ENCODE data around the gene HAND2. TPM values are rescaled to one million over a fixed set of nuclear protein-coding genes. Genes with fewer than 3 reads are reported as not detected.

HAND2 gene
- 7.9 and 12.9 TPM in 2 replicates for total RNA-seq (2012; rRNA removed)

DNA sequence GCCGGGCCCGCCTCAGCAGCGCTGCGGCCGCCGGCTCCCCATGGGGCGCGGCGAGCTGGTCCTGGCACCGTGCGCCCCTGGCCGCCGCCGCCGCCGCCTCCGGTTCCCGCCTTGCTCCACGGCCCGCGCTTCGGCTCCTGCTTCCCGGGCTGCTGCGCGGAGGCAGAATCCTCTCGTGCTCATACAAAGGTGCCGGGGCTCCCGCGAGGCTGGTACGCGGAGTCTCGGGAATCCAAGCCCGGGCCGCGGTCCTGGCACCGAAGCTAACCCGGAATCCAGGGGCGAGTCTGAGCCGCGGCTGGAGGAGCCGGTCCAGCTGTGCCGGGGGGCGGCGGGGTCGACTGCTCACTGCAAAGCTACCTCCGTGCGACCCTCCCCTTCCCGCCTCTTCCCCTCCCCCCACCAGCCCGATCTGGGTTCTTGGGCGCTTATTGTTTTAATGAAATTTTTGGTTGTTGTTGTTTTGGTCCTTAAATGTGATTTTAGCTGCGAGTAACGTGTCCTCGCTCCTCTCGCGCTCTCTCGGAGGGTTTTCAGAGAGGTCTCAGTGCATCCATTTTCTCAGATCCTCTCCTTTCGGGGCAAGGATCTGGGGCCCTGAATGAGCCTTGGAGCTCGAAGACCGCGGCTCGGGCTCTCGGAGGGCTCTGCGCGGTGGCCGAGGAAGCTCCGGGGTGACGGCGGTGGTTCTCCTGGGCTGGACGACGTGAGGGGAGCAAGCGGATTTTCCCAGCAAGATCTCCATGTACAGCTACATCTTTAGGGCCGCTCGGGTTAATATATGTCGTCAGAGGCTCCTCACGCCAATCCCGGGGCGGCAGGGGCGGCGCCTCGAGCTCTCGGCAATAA lies at the start of gene HAND2:
TSS of gene HAND2 (minus strand) at position 753 of the 849 bp plus-strand sequence. CDS start 940 bp downstream, outside the sequence.
- Histone ChIP-seq H3K4me2 (ENCODE audit: low read length) (peak within 1 kb of the TSS; percentile 94), H3K36me3 (ENCODE audit: insufficient read depth, low read length) (no peaks in the 10 kb centered on the region), H3K9me3 (replicated peaks; ENCODE audit: low read length) (no peaks in the 10 kb centered on the region), H3K4me1 (ENCODE audit: control insufficient read depth, insufficient read depth, low read length) (peaks cover 6% of the 10 kb centered on the region), H3K27me3 (ENCODE audit: control insufficient read depth, insufficient read depth, low read length) (peaks cover 68% of the 10 kb centered on the region), H3K9ac (ENCODE audit: low read depth, low read length) (peak within 1 kb of the TSS; percentile 67), H3K4me3 (ENCODE audit: low read length) (peak within 1 kb of the TSS; percentile 75)

GRCh38 chr4:173578956-173579355 lies 48.9 kb upstream of the HAND2 start:
- no peak overlapping the region for H3K4me2 ChIP-seq (ENCODE audit: low read length)
- H3K9me3 ChIP-seq (replicated peaks; ENCODE audit: low read length), result no peaks in the 10 kb centered on the region
- H3K36me3 ChIP-seq (ENCODE audit: insufficient read depth, low read length), result no peaks in the 10 kb centered on the region
- H3K4me1 ChIP-seq (ENCODE audit: control insufficient read depth, insufficient read depth, low read length), result no peaks in the 10 kb centered on the region
- no peak overlapping the region for H3K4me3 ChIP-seq (ENCODE audit: low read length)
- no peak overlapping the region for H3K9ac ChIP-seq (ENCODE audit: low read depth, low read length)
- H3K27me3 ChIP-seq (ENCODE audit: control insufficient read depth, insufficient read depth, low read length), result peaks cover 16% of the 10 kb centered on the region

- H3K4me2 ChIP-seq (ENCODE audit: low read length), result no peak overlapping the region
- no peaks in the 10 kb centered on the region for H3K36me3 ChIP-seq (ENCODE audit: insufficient read depth, low read length)
- peaks cover 16% of the 10 kb centered on the region for H3K27me3 ChIP-seq (ENCODE audit: control insufficient read depth, insufficient read depth, low read length)
- H3K4me1 ChIP-seq (ENCODE audit: control insufficient read depth, insufficient read depth, low read length), result no peaks in the 10 kb centered on the region
- H3K4me3 ChIP-seq (ENCODE audit: low read length), result no peak overlapping the region
- H3K9ac ChIP-seq (ENCODE audit: low read depth, low read length), result no peak overlapping the region
- no peaks in the 10 kb centered on the region for H3K9me3 ChIP-seq (replicated peaks; ENCODE audit: low read length)
These were observed 47.9 kb upstream of the HAND2 start for GRCh38 chr4:173577963-173578362.

DNA sequence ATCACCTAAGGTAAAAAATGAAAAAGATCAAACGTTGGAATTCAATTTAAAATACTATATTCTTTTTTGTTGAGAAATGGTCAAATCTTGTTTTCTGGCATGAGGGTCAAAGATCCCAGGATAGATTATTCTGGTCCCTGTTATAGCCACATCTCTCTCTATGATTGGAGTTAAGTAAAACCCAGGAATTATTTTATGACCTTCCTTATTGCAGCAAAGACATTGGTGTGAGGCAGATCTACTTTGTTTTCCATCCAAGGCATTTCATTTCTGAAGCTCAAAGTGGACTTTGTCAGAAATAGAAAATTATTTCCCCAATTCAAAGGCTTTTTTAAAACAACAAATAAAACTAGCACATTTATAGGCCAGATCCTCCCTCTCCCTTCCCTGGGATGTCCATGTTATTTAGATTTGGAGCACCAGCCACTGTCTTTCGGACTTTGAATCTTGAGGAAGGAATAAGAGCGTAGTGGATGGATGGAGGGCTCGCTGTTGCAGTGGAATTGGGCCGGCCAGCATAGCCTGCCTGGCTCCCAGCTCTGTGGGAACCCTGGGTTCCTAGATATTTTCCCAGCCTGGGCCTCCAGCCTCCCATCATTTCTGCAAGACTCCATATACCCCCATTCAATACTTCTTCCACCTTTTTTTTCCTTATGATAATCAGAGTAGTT lies 45.6 kb upstream of the HAND2 start:
- Histone ChIP-seq H3K4me3 (ENCODE audit: low read length) (no peak overlapping the region), H3K9ac (ENCODE audit: low read depth, low read length) (no peak overlapping the region), H3K27me3 (ENCODE audit: control insufficient read depth, insufficient read depth, low read length) (peaks cover 20% of the 10 kb centered on the region), H3K36me3 (ENCODE audit: insufficient read depth, low read length) (no peaks in the 10 kb centered on the region), H3K9me3 (replicated peaks; ENCODE audit: low read length) (no peaks in the 10 kb centered on the region), H3K4me2 (ENCODE audit: low read length) (no peak overlapping the region), H3K4me1 (ENCODE audit: control insufficient read depth, insufficient read depth, low read length) (no peaks in the 10 kb centered on the region)

GRCh38 chr4:173573725-173574124 lies 43.7 kb upstream of the HAND2 start:
- no peak overlapping the region for H3K4me3 ChIP-seq (ENCODE audit: low read length)
- no peaks in the 10 kb centered on the region for H3K36me3 ChIP-seq (ENCODE audit: insufficient read depth, low read length)
- H3K4me1 ChIP-seq (ENCODE audit: control insufficient read depth, insufficient read depth, low read length), result no peaks in the 10 kb centered on the region
- H3K9me3 ChIP-seq (replicated peaks; ENCODE audit: low read length), result no peaks in the 10 kb centered on the region
- no peak overlapping the region for H3K4me2 ChIP-seq (ENCODE audit: low read length)
- H3K9ac ChIP-seq (ENCODE audit: low read depth, low read length), result no peak overlapping the region
- peaks cover 18% of the 10 kb centered on the region for H3K27me3 ChIP-seq (ENCODE audit: control insufficient read depth, insufficient read depth, low read length)

- H3K4me2 ChIP-seq (ENCODE audit: low read length), result no peak overlapping the region
- H3K4me3 ChIP-seq (ENCODE audit: low read length), result no peak overlapping the region
- H3K9ac ChIP-seq (ENCODE audit: low read depth, low read length), result no peak overlapping the region
- peaks cover 14% of the 10 kb centered on the region for H3K27me3 ChIP-seq (ENCODE audit: control insufficient read depth, insufficient read depth, low read length)
- H3K4me1 ChIP-seq (ENCODE audit: control insufficient read depth, insufficient read depth, low read length), result no peaks in the 10 kb centered on the region
- H3K36me3 ChIP-seq (ENCODE audit: insufficient read depth, low read length), result no peaks in the 10 kb centered on the region
- no peaks in the 10 kb centered on the region for H3K9me3 ChIP-seq (replicated peaks; ENCODE audit: low read length)
These were observed 43.3 kb upstream of the HAND2 start for GRCh38 chr4:173573286-173573685.

- Histone ChIP-seq H3K36me3 (ENCODE audit: insufficient read depth, low read length) (no peaks in the 10 kb centered on the region), H3K27me3 (ENCODE audit: control insufficient read depth, insufficient read depth, low read length) (peaks cover 10% of the 10 kb centered on the region), H3K9me3 (replicated peaks; ENCODE audit: low read length) (no peaks in the 10 kb centered on the region), H3K4me1 (ENCODE audit: control insufficient read depth, insufficient read depth, low read length) (no peaks in the 10 kb centered on the region), H3K9ac (ENCODE audit: low read depth, low read length) (no peak overlapping the region), H3K4me2 (ENCODE audit: low read length) (no peak overlapping the region), H3K4me3 (ENCODE audit: low read length) (no peak overlapping the region)
These were observed 42.6 kb upstream of the HAND2 start for GRCh38 chr4:173572493-173573129.

DNA sequence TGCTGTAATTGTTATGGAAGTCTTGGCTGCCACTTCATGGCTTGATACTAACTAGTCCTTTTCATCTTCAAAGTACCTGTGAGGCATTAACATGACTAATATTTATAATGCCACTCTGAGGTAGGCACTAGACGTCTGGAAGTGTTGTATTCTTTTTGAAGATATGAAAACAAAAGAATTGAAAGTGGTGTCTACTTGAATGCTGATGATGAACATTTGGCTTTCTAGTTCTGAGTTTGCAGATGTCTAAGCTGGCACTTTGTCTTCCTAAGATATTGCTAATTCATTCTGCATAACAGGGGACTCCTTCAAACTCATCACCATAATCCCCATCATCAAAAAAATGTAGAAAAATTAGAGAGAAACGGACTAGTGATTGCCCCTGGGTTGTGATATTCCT lies 41.6 kb upstream of the HAND2 start:
- no peaks in the 10 kb centered on the region for H3K4me1 ChIP-seq (ENCODE audit: control insufficient read depth, insufficient read depth, low read length)
- no peak overlapping the region for H3K4me3 ChIP-seq (ENCODE audit: low read length)
- H3K36me3 ChIP-seq (ENCODE audit: insufficient read depth, low read length), result no peaks in the 10 kb centered on the region
- peaks cover 10% of the 10 kb centered on the region for H3K27me3 ChIP-seq (ENCODE audit: control insufficient read depth, insufficient read depth, low read length)
- H3K9me3 ChIP-seq (replicated peaks; ENCODE audit: low read length), result no peaks in the 10 kb centered on the region
- no peak overlapping the region for H3K4me2 ChIP-seq (ENCODE audit: low read length)
- H3K9ac ChIP-seq (ENCODE audit: low read depth, low read length), result no peak overlapping the region

DNA sequence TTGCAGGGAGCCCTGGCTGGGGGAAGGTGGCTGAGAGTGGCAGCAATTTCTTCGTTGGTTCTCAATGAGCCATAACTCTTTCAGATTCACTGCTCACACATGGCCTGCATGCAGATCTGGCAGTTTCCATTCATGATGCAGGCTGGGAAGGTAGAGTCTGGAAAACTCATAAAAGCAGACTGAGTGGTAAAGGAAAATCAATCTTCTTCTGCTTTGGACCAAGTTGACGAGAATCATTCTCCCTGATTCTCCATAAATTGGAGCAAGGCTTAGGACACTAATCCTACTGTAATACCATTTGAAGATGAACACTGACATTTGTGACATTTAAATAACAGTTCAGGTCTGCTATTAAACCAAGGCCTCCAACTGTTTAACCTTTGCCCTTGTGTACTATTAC lies 35.3 kb upstream of the HAND2 start:
- no peak overlapping the region for H3K4me3 ChIP-seq (ENCODE audit: low read length)
- H3K9me3 ChIP-seq (replicated peaks; ENCODE audit: low read length), result no peaks in the 10 kb centered on the region
- no peaks in the 10 kb centered on the region for H3K36me3 ChIP-seq (ENCODE audit: insufficient read depth, low read length)
- peaks cover under 1% of the 10 kb centered on the region for H3K27me3 ChIP-seq (ENCODE audit: control insufficient read depth, insufficient read depth, low read length)
- no peaks in the 10 kb centered on the region for H3K4me1 ChIP-seq (ENCODE audit: control insufficient read depth, insufficient read depth, low read length)
- H3K4me2 ChIP-seq (ENCODE audit: low read length), result no peak overlapping the region
- H3K9ac ChIP-seq (ENCODE audit: low read depth, low read length), result no peak overlapping the region

- no peak overlapping the region for H3K9ac ChIP-seq (ENCODE audit: low read depth, low read length)
- no peak overlapping the region for H3K4me3 ChIP-seq (ENCODE audit: low read length)
- no peaks in the 10 kb centered on the region for H3K4me1 ChIP-seq (ENCODE audit: control insufficient read depth, insufficient read depth, low read length)
- H3K36me3 ChIP-seq (ENCODE audit: insufficient read depth, low read length), result no peaks in the 10 kb centered on the region
- H3K4me2 ChIP-seq (ENCODE audit: low read length), result no peak overlapping the region
- H3K27me3 ChIP-seq (ENCODE audit: control insufficient read depth, insufficient read depth, low read length), result no peaks in the 10 kb centered on the region
- H3K9me3 ChIP-seq (replicated peaks; ENCODE audit: low read length), result no peaks in the 10 kb centered on the region
These were observed 34.4 kb upstream of the HAND2 start for GRCh38 chr4:173564461-173564860.

- Histone ChIP-seq H3K9ac (ENCODE audit: low read depth, low read length) (no peak overlapping the region), H3K4me3 (ENCODE audit: low read length) (no peak overlapping the region), H3K27me3 (ENCODE audit: control insufficient read depth, insufficient read depth, low read length) (no peaks in the 10 kb centered on the region)
These were observed 30.9 kb upstream of the HAND2 start for GRCh38 chr4:173560896-173561295.

More at GRCh38 chr4:173560896-173561295, 30.9 kb upstream of the HAND2 start:
- Histone ChIP-seq H3K9me3 (replicated peaks; ENCODE audit: low read length) (no peaks in the 10 kb centered on the region), H3K36me3 (ENCODE audit: insufficient read depth, low read length) (no peaks in the 10 kb centered on the region), H3K4me2 (ENCODE audit: low read length) (no peak overlapping the region), H3K4me1 (ENCODE audit: control insufficient read depth, insufficient read depth, low read length) (no peaks in the 10 kb centered on the region)
